Spleen (tissue), 7 donors: ENCODE results near the gene CPED1.

Experiments
- POLR2A ChIP-seq, 3 donors: fragments of 450-650 bp; IDR thresholded peaks; one replicate each; pipeline ENCODE4 v1.5.1; 2017; ENCODE audit warnings: antibody characterized with exemption in 3 of 3, mild to moderate bottlenecking in 1 of 3
- POLR2AphosphoS5 ChIP-seq, 3 donors: sonication (generic); formaldehyde crosslinking; IDR thresholded peaks; one replicate each; pipeline ENCODE4 v1.5.1; 2017; ENCODE audit warnings: antibody characterized with exemption in 3 of 3
- TF ChIP-seq, protein P1 (sequence below), 11 experiments: fragments of 200-600 bp in 7 of 11; fragments of 450-650 bp in 4 of 11; sonication (generic) in 4 of 11; IDR thresholded peaks in 8 of 11; conservative IDR thresholded peaks in 3 of 11; 1 replicate in 7 of 11; 2 replicates in 4 of 11; pipeline versions ENCODE4 v1.4.0 to v1.8.0; 2016 to 2021; ENCODE audit warnings: antibody characterized with exemption in 11 of 11, inconsistent platforms in 4 of 11, mild to moderate bottlenecking in 1 of 11
- donor health status: DM: no; HTN: no; CAD: no; lungs with moderate emphysema.
- donor health status: DM: no; HTN: no; CAD: no.
- donor health status: DM: no; HTN: no; CAD: no.

DNA sequence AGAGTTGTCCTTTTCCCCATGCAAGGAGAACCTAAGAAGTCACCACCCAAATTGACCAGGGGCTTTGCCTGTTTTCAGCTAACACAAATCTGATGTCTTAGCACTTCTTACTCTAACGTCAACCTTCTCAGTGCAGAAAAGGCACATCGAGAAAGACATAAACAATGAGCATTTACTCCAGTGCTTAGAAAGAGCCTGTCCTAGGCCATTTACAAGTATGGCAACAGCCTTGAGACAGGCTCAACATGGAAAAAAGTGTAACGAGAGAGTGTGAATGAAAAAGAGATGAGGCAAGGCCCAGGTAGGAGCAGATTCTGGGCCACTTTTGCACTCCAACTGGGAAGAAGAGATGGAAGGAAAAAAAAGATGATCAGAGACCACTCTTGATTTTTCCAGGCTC lies 54.4 kb downstream of the CPED1 start:
- TF ChIP-seq POLR2A (IDR thresholded peaks at IDR 0.05) (no peak), POLR2AphosphoS5 (IDR thresholded peaks at IDR 0.05) (no peak)
- TF ChIP-seq, protein P1, sequence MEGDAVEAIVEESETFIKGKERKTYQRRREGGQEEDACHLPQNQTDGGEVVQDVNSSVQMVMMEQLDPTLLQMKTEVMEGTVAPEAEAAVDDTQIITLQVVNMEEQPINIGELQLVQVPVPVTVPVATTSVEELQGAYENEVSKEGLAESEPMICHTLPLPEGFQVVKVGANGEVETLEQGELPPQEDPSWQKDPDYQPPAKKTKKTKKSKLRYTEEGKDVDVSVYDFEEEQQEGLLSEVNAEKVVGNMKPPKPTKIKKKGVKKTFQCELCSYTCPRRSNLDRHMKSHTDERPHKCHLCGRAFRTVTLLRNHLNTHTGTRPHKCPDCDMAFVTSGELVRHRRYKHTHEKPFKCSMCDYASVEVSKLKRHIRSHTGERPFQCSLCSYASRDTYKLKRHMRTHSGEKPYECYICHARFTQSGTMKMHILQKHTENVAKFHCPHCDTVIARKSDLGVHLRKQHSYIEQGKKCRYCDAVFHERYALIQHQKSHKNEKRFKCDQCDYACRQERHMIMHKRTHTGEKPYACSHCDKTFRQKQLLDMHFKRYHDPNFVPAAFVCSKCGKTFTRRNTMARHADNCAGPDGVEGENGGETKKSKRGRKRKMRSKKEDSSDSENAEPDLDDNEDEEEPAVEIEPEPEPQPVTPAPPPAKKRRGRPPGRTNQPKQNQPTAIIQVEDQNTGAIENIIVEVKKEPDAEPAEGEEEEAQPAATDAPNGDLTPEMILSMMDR (IDR thresholded peaks at IDR 0.05 in 8 of 11, conservative IDR thresholded peaks at IDR 0.05 in 3 of 11) = no peak
